22Rv1 (cell line): ENCODE results near the gene COL13A1.

Experiments
- ZFX ChIP-seq: fragments of 450-650 bp; IDR thresholded peaks from 2 replicates; pipeline ENCODE4 v1.6.1; 2017; ENCODE audit warnings: antibody characterized with exemption, borderline replicate concordance
- TF ChIP-seq, protein P1 (sequence below): fragments of 450-650 bp; IDR thresholded peaks from 2 replicates; pipeline ENCODE4 v1.5.1; 2017; ENCODE audit warnings: mild to moderate bottlenecking

DNA sequence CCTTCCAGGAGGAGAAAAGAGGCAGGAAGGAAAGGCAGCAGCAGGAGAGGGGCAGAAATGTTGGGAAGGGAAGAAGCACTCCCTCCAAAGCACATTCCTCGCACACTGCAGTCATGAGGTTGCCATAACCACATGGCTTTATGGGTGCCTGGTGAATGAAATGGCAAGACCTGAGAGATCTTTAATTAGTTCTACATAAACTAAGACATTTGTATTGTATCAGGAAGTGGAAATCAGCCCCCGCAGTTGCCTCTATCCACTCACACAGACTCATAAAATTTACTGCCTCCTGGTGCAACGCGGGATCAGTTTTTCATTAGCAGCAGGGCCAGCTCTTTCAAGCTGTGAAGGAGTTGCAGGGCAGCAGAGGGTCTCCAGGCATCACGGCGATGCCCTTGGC is 106.4 kb downstream of the COL13A1 start:
- TF ChIP-seq, protein P1, sequence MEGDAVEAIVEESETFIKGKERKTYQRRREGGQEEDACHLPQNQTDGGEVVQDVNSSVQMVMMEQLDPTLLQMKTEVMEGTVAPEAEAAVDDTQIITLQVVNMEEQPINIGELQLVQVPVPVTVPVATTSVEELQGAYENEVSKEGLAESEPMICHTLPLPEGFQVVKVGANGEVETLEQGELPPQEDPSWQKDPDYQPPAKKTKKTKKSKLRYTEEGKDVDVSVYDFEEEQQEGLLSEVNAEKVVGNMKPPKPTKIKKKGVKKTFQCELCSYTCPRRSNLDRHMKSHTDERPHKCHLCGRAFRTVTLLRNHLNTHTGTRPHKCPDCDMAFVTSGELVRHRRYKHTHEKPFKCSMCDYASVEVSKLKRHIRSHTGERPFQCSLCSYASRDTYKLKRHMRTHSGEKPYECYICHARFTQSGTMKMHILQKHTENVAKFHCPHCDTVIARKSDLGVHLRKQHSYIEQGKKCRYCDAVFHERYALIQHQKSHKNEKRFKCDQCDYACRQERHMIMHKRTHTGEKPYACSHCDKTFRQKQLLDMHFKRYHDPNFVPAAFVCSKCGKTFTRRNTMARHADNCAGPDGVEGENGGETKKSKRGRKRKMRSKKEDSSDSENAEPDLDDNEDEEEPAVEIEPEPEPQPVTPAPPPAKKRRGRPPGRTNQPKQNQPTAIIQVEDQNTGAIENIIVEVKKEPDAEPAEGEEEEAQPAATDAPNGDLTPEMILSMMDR = no peak
- no peak for TF ChIP-seq ZFX
